ENCODE measurements around the gene RBM20.

GRCh38 chr10:110676016-110676415 is 31.9 kb downstream of the RBM20 start:
- TF ChIP-seq CTCF (IDR thresholded peaks at IDR 0.05) (no peak), POLR2A (IDR thresholded peaks at IDR 0.05) (no peak)
